WI38 (cell line): ENCODE data around the gene MYRIP.
"Not testable (repeated sequence)": the region's sequence is repeated elsewhere in the genome, so short reads cannot be mapped to it uniquely, and the experiment has no call there.

Experiments used
- H3K4me3 ChIP-seq: 2 replicates; pipeline ENCODE4 v1.5.1; 2011; ENCODE audit warnings: low read depth, mild to moderate bottlenecking, control low read depth, low read length
- TF ChIP-seq, protein P1 (sequence below): IDR thresholded peaks from 2 replicates; pipeline ENCODE4 v1.5.1; 2012; ENCODE audit warnings: low read depth, mild to moderate bottlenecking, control low read depth, low read length

The MYRIP gene

DNA sequence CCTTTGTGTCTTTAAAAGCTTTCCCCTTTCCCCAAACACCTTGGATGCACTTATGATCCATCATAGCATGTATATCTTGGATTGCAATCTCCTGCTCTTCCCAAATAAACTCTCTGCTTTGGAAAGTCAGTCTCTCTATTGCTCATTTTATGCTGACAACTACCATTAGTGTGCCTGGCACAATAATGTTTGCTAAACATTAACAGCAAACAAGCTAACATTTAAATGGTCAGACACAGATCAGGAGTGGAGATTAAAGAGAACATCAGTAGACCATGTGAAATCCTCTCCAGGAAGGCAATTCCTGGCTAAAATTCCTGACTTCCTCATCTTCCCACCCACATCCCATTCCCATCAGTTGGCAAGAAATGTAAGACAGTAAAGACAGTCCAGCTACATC is 455.8 kb downstream of the MYRIP start:
- no peak overlapping the region for H3K4me3 ChIP-seq
- TF ChIP-seq, protein P1, sequence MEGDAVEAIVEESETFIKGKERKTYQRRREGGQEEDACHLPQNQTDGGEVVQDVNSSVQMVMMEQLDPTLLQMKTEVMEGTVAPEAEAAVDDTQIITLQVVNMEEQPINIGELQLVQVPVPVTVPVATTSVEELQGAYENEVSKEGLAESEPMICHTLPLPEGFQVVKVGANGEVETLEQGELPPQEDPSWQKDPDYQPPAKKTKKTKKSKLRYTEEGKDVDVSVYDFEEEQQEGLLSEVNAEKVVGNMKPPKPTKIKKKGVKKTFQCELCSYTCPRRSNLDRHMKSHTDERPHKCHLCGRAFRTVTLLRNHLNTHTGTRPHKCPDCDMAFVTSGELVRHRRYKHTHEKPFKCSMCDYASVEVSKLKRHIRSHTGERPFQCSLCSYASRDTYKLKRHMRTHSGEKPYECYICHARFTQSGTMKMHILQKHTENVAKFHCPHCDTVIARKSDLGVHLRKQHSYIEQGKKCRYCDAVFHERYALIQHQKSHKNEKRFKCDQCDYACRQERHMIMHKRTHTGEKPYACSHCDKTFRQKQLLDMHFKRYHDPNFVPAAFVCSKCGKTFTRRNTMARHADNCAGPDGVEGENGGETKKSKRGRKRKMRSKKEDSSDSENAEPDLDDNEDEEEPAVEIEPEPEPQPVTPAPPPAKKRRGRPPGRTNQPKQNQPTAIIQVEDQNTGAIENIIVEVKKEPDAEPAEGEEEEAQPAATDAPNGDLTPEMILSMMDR, result no peak

DNA sequence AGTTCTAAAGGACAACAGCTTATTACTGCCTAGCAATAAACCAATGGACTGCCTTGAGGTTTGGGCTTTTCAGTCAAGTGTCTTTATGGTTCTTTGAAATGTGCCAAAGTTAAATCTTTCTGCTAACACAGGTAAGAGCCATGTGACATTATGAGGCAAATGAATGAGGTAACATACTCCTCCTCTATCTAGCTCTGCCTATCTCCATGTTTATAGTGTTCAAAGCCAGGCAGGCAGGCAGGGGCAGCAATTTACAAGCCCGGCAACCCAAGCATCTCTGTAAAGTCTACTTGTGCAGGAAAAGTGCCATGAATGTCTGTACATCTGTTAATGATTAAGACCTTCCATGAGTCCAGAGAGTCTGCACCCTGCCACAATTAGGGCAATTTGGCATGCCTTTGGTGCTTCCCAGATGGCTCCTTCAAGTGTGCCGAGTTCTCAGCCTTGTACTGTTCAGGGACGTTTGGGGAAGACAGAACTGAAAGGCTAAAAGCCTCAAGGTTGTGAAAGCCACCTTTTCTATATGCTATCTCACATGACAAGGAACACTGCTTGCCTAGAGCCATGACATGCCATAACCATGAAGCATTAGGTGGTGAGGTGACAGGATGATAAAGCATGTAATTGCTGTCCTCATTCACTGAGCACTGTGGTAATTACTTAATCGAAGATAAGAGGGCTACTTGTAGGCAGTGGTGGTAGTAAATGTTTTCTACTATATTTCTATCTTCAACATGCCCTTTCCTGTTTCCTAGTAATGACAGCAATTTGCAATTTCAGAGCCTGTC is 458.7 kb downstream of the MYRIP start:
- TF ChIP-seq, protein P1, result no peak
- no peak overlapping the region for H3K4me3 ChIP-seq

DNA sequence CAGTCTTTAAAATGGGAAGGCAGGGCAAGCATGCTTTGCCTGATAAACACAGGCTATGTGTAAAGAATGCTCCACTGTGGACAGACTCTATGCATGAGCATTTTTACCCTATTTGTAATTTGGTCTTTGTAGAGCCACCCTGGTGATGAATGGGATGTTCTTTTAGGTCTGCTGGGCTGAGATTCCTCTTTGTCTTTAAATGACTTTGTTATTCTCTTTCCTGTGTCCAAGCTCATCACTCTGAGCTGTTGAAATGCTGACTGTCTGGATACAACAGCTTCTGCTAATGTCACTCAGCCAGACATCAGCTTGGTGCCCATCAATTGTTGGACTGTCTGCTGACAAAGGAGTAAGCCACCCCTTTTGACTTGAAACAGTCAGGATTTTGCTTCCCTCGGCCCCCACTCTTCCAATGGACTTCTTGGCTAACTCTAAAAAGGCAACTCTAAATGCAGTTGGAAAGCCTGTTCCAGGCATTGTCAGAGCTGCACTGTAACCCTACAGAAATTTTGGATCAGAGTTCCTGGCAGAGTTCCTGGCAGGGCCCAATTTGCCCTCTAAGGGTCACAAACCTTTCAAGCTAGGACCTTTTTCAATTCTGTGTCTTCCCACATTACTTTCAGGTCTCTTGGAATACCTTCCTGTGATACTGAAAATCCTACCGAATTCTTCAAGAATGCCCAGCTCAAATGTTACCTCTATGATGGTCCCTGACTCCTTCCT is 459.6 kb downstream of the MYRIP start:
- no peak overlapping the region for H3K4me3 ChIP-seq
- TF ChIP-seq, protein P1, result no peak

- TF ChIP-seq, protein P1, result no peak
- H3K4me3 ChIP-seq, result no peak overlapping the region
Measured at GRCh38 chr3:40278791-40279190, 469.4 kb downstream of the MYRIP start.

DNA sequence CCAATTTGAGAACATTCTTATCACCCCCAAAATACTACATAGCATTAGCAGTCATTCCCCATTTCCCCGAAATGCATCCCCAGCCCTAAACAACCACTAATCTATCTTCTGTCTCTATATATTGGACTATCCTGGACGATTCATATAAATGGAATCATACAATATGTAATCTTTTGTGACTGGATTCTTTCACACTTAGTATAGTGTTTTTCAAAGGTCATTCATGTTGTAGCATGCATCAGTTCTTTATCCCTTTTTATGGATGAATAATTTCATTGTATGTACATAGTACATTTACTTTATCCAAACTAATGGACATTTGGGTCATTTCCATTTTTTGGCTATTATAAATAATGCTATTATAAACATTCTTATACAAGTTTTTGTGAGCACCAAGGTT is 472.6 kb downstream of the MYRIP start:
- no peak overlapping the region for H3K4me3 ChIP-seq
- TF ChIP-seq, protein P1, result no peak

DNA sequence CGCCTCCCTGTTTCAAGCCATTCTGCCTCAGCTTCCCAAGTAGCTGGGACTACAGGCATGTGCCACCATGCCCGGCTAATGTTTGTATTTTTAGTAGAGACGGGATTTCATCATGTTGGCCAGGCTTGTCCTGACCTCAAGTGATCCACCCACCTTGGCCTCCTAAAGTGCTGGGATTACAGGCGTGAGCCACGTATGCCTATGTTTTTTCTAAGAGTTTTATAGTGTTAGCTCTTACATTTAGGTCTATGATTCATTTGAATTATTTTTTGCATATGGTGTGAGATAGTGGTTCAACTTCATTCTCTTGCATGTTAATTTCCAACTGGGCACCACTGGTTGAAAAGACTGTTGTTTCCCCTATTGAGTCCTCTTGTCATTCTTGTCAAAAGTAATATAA is 473.6 kb downstream of the MYRIP start:
- not testable (repeated sequence) for H3K4me3 ChIP-seq

- TF ChIP-seq, protein P1, result no peak
- no peak overlapping the region for H3K4me3 ChIP-seq
Measured at GRCh38 chr3:40287248-40287647, 477.8 kb downstream of the MYRIP start.
